ENCODE results near the gene UHRF2. TPM values are rescaled to one million over a fixed set of nuclear protein-coding genes. Genes with fewer than 3 reads are reported as not detected.

UHRF2 gene
- total RNA-seq, 3 donors from 2014 or later: 61.0 to 95.6 (median 62.6) TPM

DNA sequence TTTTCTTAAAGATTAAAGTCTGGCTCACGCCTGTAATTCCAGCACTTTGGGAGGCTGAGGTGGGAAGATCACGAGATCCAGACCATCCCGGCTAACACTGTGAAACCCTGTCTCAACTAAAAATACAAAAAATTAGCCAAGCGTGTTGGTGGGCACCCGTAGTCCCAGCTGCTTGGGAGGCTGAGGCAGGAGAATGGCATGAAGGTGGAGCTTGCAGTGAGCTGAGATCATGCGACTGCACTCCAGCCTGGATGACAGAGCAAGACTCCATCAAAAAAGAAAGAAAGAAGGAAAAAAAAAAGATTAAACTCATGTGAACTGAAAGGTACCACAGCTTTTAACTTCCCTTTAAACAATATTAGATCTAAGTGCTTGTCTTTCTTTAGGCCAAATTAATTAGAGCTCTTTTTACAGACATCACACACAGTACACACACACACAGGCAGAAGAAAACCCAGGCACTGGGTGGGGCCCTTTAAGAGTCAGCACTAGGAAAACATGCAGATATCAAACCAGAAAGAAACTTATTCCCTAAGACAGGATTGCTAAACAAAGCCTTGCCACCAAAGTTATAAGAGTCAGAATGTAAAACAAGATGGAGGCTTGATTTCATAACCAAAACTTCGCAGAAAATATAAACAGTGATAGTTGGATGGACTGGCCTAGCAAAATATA, 29.3 kb upstream of the UHRF2 start:
- intact Hi-C loops (cut with DNase I; ENCODE audit: low total_unique reads): no loop called here

GRCh38 chr9:6384732-6385131, 28.3 kb upstream of the UHRF2 start:
- TF ChIP-seq POLR2A (IDR thresholded peaks at IDR 0.05) (no peak), POLR2AphosphoS5 (IDR thresholded peaks at IDR 0.05) (no peak), CTCF (IDR thresholded peaks at IDR 0.05) (no peak)
- no peak overlapping the region for H3K27ac ChIP-seq
- H3K4me1 ChIP-seq: no peaks in the 10 kb centered on the region
- intact Hi-C loops (cut with DNase I; ENCODE audit: low total_unique reads): no loop called here
- H3K36me3 ChIP-seq: no peaks in the 10 kb centered on the region
- H3K9me3 ChIP-seq: no peaks in the 10 kb centered on the region
- H3K27me3 ChIP-seq: no peaks in the 10 kb centered on the region
- no peak for DNase-seq (ENCODE audit: low spot score in 2 of 2)
- no peak overlapping the region for H3K4me3 ChIP-seq

More for the DNA sequence above, 29.3 kb upstream of the UHRF2 start:
- no peak for DNase-seq (ENCODE audit: low spot score in 2 of 2)
- Histone ChIP-seq H3K36me3 (no peaks in the 10 kb centered on the region), H3K4me3 (no peak overlapping the region), H3K4me1 (no peaks in the 10 kb centered on the region), H3K27ac (no peak overlapping the region), H3K9me3 (no peaks in the 10 kb centered on the region), H3K27me3 (no peaks in the 10 kb centered on the region)
- TF ChIP-seq POLR2A (IDR thresholded peaks at IDR 0.05) (no peak), CTCF (IDR thresholded peaks at IDR 0.05) (no peak), POLR2AphosphoS5 (IDR thresholded peaks at IDR 0.05) (no peak)

GRCh38 chr9:6399071-6399470, 13.9 kb upstream of the UHRF2 start:
- no peaks in the 10 kb centered on the region for H3K36me3 ChIP-seq
- no peaks in the 10 kb centered on the region for H3K9me3 ChIP-seq
- TF ChIP-seq POLR2AphosphoS5 (IDR thresholded peaks at IDR 0.05) (no peak), CTCF (IDR thresholded peaks at IDR 0.05) (no peak), POLR2A (IDR thresholded peaks at IDR 0.05) (no peak)
- H3K27me3 ChIP-seq: no peaks in the 10 kb centered on the region
- H3K4me1 ChIP-seq: no peaks in the 10 kb centered on the region
- no peak overlapping the region for H3K4me3 ChIP-seq
- no peak overlapping the region for H3K27ac ChIP-seq
- intact Hi-C loops (cut with DNase I; ENCODE audit: low total_unique reads): no loop called here
- no peak for DNase-seq (ENCODE audit: low spot score in 2 of 2)

- H3K36me3 ChIP-seq: no peaks in the 10 kb centered on the region
- H3K4me3 ChIP-seq: no peak overlapping the region
- intact Hi-C loops (cut with DNase I; ENCODE audit: low total_unique reads): no loop called here
- TF ChIP-seq POLR2AphosphoS5 (IDR thresholded peaks at IDR 0.05) (no peak), CTCF (IDR thresholded peaks at IDR 0.05) (no peak), POLR2A (IDR thresholded peaks at IDR 0.05) (no peak)
- H3K4me1 ChIP-seq: no peaks in the 10 kb centered on the region
- no peaks in the 10 kb centered on the region for H3K27me3 ChIP-seq
- DNase-seq (ENCODE audit: low spot score in 2 of 2): no peak
- H3K9me3 ChIP-seq: no peaks in the 10 kb centered on the region
- no peak overlapping the region for H3K27ac ChIP-seq
Observed at GRCh38 chr9:6405371-6405770, 7.6 kb upstream of the UHRF2 start.

- no peak overlapping the region for H3K4me3 ChIP-seq
- no peaks in the 10 kb centered on the region for H3K27me3 ChIP-seq
- no peaks in the 10 kb centered on the region for H3K36me3 ChIP-seq
- TF ChIP-seq CTCF (IDR thresholded peaks at IDR 0.05) (no peak), POLR2AphosphoS5 (IDR thresholded peaks at IDR 0.05) (no peak), POLR2A (IDR thresholded peaks at IDR 0.05) (no peak)
- no peak for DNase-seq (ENCODE audit: low spot score in 2 of 2)
- no peaks in the 10 kb centered on the region for H3K4me1 ChIP-seq
- no peak overlapping the region for H3K27ac ChIP-seq
- no peaks in the 10 kb centered on the region for H3K9me3 ChIP-seq
- intact Hi-C loops (cut with DNase I; ENCODE audit: low total_unique reads): no loop called here
Observed at GRCh38 chr9:6407778-6408177, 5.2 kb upstream of the UHRF2 start.

Measured in breast epithelium (tissue), 4 donors.